ENCODE results near the gene SLC35F5.
"Not testable (repeated sequence)": the region's sequence is repeated elsewhere in the genome, so short reads cannot be mapped to it uniquely, and the experiment has no call there.

Gene SLC35F5

DNA sequence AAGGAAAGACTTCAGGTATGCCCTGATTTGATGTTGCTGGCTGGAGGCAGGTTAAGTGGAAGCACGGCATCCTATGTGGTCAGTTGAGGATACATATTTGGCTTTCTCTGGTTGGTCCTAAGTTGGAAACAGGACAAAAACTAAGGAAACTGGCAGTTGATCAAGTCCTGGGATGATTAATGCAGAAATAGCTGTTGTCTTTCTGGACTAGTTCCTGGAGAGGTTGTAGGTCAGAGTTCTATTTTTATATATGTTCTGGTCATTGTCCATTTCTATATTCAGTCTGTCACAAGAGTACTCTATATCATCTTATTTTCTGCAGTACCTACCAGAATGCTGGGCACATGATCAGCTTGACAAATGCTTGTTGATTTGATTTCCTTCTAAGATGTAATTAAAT lies 4.0 kb upstream of the SLC35F5 start:
- no peak for DNase-seq (ENCODE audit: low read depth, low spot score)
- no peak overlapping the region for H3K4me3 ChIP-seq (ENCODE audit: low read length)

DNA sequence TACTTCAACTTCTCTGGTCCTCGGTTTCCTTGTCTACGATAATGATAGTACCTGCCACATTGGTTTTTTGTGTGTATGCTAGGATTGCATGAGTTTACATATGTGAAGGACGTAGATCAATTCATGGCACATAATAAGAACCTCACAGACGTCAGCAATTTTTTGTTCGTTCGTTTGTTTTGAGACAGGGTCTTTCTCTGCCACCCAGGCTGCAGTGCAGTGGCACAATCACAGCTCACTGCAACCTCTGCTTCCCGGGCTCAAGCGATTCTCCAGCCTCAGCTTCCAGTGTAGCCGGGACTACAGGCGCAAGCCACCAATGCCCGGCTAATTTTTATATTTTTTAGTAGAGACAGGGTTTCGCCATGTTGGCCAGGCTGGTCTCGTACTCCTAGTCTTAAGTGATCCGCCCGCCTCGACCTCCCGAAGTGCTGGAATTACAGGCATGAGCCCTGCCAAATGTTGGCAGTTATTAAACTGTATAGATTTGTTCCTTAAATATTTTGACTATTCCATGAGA lies 756 bp upstream of the SLC35F5 start:
- peak overlapping the region; percentile 63 for H3K4me3 ChIP-seq (ENCODE audit: low read length)
- no peak for DNase-seq (ENCODE audit: low read depth, low spot score)

DNA sequence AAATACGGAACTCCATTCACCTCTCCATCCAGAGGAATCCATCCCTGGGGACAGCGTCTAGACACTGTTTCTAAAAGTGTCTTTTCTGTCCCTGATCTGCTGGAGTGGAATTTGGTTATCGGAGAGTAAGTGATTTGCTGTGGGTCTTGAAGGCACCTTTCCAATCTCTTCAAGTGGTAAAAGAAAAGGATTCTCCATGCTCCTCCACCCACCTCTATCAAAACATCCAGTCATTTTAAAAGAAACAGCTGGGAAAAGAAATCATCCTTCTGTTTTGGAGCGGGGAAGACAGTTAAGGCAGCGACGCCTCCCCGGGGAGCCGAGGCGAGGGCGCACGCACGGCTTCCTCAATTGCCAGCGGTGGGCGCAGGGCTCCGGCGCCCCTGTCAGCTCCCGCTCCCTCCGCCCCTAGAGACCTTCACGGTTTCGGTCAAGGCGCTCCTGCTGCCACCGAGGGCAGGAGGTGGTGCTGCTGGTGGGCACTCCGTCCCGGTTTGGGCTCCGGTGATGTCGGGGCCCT lies 547 bp downstream of the SLC35F5 start:
- peak; percentile 17 for DNase-seq (ENCODE audit: low read depth, low spot score)
- peak overlapping the region; percentile 63 for H3K4me3 ChIP-seq (ENCODE audit: low read length)

DNA sequence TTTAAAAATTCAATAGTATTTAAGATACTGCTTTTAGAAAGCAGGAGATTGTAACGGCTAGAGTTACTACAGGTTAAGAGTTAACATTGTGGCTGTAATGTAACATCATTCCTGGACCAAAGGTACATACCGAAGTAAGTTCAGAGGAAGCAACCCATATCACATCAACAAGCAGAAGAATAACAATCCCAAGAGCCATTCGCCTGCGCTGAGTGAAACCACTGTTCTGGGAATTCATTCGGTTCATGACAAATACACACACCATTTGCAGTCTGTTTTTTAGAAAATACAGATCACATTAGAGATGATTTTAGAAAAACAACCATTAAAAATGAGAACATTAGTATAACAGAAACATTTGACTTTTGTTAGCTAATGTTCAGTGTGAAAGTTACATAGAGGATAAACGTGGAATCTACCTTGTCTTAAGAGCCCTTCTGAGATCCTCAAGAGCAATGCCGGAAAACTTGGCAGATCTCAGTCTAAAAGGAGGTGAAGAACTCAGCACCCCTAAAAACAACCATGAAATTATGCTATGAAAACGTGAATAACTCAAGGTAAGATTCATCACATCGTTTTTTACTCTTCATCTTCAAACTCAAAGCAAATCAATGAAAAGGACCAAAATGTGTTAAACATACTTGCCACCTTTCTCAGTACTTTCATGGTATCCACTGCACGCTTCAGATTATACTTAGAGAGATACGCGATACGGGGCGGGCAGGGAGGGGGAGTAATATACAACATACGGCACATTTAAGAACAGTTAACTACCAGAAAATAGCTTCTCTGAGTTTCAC lies 1.2 kb downstream of the SLC35F5 start:
- H3K4me3 ChIP-seq (ENCODE audit: low read length) = peak overlapping the region; percentile 63
- DNase-seq (ENCODE audit: low read depth, low spot score) = no peak

DNA sequence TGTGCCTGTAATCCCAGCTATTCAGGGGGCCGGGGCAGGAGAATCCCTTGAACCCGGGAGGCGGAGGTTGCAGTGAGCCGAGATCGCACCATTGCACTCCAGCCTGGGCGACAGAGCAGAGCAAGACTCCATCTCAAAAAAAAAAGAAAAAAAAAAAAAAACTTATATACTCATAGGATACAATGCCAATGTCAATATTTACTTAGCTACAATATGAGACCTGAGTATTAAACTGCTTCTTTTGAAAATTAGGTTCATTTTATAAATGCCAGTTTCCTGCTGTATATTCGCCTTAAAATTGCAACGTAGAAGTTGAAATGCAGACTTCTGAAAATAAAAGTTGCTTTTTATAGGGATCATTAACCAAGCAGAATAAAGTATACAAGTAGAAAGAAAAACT lies 2.3 kb downstream of the SLC35F5 start:
- no peak for DNase-seq (ENCODE audit: low read depth, low spot score)
- no peak overlapping the region for H3K4me3 ChIP-seq (ENCODE audit: low read length)

DNA sequence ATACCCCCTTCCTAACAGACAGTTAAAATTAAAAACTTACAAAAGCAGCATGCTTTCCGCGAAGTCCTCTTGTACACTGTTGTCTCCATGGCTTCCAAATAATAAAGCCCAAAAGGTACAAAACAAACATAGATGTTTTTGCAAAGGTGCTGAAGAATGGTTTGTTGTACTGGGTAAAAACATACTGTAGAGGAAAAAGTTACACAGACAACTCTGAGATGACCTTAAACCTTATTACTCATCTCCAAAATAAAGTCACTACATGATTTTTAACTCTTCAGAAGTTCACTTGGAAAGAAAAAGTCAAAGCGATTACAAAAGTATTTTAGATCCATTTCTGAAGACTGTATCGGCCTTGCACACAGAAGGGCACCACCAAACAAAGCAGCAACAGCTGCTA lies 6.1 kb downstream of the SLC35F5 start:
- no peak overlapping the region for H3K4me3 ChIP-seq (ENCODE audit: low read length)
- no peak for DNase-seq (ENCODE audit: low read depth, low spot score)

DNA sequence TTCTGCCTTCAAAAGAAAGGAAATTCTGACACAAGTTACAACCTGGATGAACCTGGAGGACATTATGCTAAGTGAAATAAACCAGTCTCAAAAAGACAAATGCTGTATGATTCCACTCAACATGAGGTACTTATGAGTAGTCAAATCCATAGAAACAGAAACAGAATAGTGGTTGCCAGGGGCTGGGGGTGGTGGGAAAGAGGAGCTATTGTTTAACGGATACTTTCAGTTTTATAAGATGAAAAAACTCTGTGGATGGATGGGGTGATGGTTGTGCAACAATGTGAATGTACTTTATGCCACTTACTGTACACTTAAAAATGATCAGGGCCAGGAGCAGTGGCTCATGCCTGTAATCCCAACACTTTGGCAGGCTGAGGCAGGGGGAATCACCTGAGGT lies 15.4 kb downstream of the SLC35F5 start:
- DNase-seq (ENCODE audit: low read depth, low spot score) = no peak

DNA sequence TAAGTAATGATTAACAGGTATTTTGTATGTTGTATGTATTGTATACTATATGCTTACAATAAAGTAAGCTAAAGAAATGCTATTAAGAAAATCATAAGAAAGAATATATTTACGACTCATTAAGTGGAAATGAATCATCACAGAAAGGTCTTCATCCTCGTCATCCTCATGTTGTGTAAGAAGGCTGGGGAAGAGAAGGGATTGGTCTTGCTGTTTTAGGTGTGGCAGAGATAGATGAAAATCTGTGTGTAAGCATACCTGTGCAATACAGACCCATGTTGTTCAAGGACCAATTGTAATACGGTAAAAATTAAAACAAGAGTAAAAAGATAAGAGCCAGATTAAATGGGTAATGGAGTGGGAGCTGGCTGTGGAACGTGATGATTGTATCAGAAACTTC lies 16.6 kb downstream of the SLC35F5 start:
- no peak overlapping the region for H3K4me3 ChIP-seq (ENCODE audit: low read length)
- DNase-seq (ENCODE audit: low read depth, low spot score) = no peak

More for the DNA sequence above, 15.4 kb downstream of the SLC35F5 start:
- H3K4me3 ChIP-seq (ENCODE audit: low read length) = no peak overlapping the region

DNA sequence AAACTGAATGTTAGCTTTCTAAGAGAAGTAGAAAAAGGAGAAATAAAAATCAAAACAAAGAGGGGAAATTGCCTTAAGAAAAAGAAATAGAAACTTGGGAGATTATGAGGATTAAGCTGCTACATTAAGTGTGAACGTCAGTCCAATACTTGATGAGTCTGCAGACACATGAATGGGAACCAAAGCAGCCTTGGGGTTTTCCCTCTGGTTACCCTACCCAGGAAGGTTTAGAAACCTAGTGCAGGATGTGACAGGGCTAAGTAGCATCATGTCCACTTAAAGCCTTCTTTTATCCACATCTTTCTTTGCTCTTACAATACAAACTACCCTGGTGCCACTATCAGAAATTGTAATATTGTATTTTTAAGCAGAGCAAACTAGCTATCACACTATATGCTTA lies 22.3 kb downstream of the SLC35F5 start:
- H3K4me3 ChIP-seq (ENCODE audit: low read length) = no peak overlapping the region
- no peak for DNase-seq (ENCODE audit: low read depth, low spot score)

DNA sequence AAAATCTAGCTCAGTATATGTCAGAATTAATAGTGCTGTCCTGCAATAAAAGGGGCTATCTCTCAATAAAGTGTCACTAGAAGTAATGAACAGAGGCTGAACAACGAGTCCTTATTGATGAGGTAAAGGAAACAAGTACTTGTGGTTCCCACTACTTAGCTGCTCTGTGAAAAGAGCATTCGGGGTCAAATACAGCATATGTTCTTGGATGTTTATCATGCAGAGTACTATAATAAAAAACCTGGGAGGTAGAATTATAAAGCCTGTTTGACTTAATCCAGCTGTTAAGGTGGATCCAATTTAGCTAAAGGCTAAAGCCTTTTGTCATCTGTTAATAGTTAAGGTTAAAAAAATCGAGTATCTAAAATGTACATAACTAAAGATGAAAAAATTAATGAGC lies 32.4 kb downstream of the SLC35F5 start:
- H3K4me3 ChIP-seq (ENCODE audit: low read length) = no peak overlapping the region
- DNase-seq (ENCODE audit: low read depth, low spot score) = no peak

DNA sequence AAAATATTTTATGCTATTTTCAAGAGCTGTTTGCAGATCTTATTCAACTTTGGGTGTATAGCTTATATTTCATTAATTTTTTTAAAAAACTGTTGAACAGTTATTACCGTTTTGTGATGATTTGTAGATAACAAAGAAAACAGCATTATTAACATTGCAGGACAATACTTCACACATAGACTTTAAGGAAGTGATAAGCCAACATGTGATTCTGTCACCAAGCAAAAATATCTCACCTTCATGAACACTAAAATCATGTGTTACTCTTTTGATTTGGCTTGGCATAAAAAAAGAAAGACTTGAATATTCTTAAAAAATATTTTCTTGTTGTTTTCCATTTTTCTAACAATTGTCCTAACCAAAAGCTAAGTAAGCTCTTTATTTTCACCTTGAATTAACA lies 33.0 kb downstream of the SLC35F5 start:
- no peak overlapping the region for H3K4me3 ChIP-seq (ENCODE audit: low read length)
- DNase-seq (ENCODE audit: low read depth, low spot score) = no peak

DNA sequence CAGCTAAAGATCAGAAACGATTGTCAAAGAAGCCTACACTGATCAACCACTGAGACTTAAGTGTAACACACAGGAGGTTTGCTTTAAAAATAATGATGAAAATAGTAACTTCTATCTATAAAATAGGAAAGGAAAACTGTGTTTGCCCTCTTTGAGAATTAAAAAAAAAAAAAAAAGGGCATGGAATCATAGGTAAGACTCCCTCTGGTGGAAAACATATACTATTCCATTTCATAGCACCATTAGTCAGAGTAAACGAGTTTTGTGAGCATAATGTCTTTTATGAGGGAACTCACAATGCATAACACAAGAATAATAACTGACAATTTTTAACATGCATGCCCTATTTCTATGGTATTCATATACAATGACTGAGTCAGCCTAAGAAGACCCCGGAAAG lies 36.3 kb downstream of the SLC35F5 start:
- peak; percentile 25 for DNase-seq (ENCODE audit: low read depth, low spot score)
- H3K4me3 ChIP-seq (ENCODE audit: low read length) = no peak overlapping the region

DNA sequence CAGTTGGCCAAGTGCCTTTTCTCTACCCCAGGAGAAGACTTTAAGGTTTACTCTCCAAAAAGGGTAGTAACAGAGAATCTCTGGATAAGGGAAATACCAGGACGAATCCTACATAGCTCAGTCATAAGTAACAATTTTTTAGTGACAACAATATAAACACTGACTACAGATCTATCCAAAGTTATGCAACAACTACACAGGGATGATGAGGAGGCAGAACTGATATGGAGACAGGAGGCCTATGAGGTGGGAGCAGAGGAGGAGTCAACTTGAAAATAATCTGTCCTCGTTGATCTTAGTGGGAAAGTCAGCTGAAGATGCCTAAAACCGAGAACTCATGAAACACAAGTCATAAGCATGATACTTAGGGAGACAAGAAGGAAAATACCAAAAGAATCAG lies 40.2 kb downstream of the SLC35F5 start:
- no peak overlapping the region for H3K4me3 ChIP-seq (ENCODE audit: low read length)
- DNase-seq (ENCODE audit: low read depth, low spot score) = no peak

DNA sequence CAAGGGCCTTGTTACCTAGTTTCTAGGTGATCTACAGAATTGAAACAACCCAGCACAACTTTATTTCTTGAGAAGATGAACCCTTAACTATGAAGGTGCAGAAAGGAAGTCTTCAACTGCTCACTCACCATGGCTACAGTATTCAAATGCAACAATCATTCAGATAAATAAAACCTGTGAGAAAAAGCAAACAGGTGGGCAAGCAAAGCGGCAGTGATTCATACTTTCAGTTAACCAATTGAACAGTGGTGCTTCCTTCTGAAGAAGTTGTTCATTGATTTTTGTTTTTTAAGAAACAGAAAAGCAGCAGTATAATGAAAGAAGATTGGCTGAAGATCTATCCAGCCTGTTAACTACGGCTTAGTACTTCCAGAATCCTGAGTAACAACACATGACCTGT lies 43.5 kb downstream of the SLC35F5 start:
- no peak overlapping the region for H3K4me3 ChIP-seq (ENCODE audit: low read length)
- no peak for DNase-seq (ENCODE audit: low read depth, low spot score)

DNA sequence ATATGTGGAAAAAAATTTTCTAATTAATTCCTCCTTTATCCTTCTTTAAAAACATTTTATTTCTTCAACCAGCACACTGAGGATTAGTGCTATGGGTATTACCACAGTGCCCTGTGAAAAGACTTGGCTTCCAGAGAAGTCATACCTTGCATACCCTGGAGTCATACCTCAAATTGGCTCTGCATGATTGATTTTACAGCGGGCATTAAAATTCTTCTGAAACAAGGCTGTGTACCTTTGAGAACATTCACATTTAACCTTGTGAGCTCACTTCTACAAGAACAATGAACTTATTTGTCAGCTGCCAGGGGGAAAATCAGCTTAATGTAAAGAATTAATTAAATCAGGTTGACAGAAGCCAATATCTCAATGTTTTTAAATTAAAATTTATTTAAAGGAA lies 44.6 kb downstream of the SLC35F5 start:
- no peak for DNase-seq (ENCODE audit: low read depth, low spot score)
- no peak overlapping the region for H3K4me3 ChIP-seq (ENCODE audit: low read length)

DNA sequence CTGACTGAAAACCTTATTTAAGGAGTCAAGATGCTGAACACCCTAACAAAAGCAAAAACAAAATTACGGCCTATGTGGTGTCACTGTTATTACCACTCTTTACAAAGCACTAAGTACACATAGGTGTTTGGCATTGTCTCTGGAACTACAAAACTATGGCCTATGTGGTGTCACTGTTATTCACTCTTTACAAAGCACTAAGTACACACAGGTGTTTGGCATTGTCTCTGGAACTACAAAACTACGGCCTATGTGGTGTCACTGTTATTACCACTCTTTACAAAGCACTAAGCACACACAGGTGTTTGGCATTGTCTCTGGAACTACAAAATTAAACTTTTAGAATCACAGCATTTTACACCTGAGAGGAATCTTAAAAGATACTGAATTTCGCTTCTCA lies 47.4 kb downstream of the SLC35F5 start:
- DNase-seq (ENCODE audit: low read depth, low spot score) = no peak
- H3K4me3 ChIP-seq (ENCODE audit: low read length) = no peak overlapping the region

DNA sequence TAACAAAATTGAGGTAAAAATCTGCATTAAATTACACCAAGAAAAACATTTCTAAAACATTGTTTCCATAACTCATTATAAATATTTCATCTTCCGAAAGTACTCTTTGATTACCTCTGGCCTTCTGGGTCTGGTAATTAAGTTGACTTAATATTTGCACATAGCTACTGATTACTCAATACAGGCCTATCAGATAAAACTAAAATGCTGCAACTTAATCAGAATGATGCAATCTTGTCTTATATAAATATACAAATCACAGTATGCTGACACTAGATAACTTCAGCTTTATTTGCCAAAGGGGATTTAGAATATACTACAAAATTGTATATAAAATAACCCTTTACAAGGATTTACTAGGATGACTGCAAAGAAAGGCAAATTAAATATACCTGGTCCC lies 49.3 kb downstream of the SLC35F5 start:
- no peak for DNase-seq (ENCODE audit: low read depth, low spot score)

DNA sequence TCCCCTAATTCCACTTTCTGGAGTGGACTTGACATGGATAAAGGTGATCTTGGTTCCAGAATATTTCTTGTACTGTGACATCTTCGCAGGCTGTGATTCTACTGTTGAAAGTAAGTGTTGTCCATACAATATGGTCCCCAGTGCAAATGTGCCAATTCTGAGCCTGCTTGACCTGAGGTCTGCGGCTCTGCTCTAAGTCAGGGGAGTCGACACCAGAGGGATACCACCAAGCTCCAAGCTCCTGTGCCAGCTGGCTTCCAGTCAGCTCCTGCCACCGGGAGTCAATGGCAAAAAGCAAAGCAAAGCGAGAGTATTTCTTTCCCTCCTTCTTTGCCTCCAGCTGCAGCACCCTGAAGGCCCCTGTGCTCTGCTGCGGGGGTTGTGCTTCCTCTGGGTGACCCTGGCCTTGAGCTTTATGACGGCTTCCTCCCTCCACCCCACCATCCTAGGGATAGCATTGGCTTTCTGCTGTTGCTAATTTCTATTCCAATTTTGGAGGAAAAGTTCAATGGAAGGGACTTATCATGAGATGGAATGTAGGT lies 50.4 kb downstream of the SLC35F5 start:
- no peak for DNase-seq (ENCODE audit: low read depth, low spot score)

More for the DNA sequence above, 49.3 kb downstream of the SLC35F5 start:
- H3K4me3 ChIP-seq (ENCODE audit: low read length) = no peak overlapping the region

DNA sequence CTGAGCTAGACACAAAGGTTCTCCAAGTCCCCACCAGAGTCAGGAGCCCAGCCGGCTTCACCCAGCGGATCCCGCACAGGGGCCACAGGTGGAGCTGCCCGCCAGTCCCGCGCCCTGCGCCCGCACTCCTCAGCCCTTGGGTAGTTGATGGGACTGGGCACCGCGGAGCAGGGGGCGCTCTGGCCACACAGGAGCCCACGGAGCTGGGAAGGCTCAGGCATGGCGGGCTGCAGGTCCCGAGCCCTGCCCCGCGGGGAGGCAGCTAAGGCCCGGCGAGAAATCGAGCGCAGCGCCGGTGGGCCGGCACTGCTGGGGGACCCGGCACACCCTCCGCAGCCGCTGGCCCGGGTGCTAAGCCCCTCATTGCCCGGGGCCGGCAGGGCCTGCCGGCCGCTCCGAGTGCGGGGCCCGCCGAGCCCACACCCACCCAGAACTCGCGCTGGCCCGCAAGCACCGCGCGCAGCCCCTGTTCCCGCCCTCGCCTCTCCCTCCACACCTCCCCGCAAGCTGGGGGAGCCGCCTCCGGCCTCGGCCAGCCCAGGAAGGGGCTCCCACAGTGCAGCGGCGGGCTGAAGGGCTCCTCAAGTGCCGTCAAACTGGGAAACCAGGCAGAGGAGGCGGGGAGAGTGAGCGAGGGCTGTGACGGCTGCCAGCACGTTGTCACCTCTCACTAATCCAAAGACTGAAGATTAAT lies 52.0 kb downstream of the SLC35F5 start:
- H3K4me3 ChIP-seq (ENCODE audit: low read length); DNase-seq (ENCODE audit: low read depth, low spot score): not testable (repeated sequence)

More for the DNA sequence above, 50.4 kb downstream of the SLC35F5 start:
- no peak overlapping the region for H3K4me3 ChIP-seq (ENCODE audit: low read length)
